AG09309 (cell line): ENCODE measurements around the gene ALKAL2.

ENCODE experiments used
- DNase-seq: peaks from one replicate; pipeline ENCODE4 v3.0.0-alpha.2; 2010; ENCODE audit warnings: low read depth
- H3K4me3 ChIP-seq: 2 replicates; pipeline ENCODE4 v1.5.1; 2011; ENCODE audit warnings: mild to moderate bottlenecking, low read depth, low read length, moderate library complexity; ENCODE audit not compliant: control insufficient read depth
- CTCF ChIP-seq: IDR thresholded peaks from 2 replicates; pipeline ENCODE4 v1.5.1; 2011; ENCODE audit warnings: mild to moderate bottlenecking, low read depth, low read length, inconsistent platforms; ENCODE audit not compliant: insufficient read depth, control insufficient read depth; ENCODE audit errors: missing control alignments

ALKAL2 gene

GRCh38 chr2:285531-285930 lies 2.4 kb downstream of the ALKAL2 start:
- no peak for TF ChIP-seq CTCF
- peak; percentile 54 for DNase-seq
- no peak overlapping the region for H3K4me3 ChIP-seq

- TF ChIP-seq CTCF: no peak
- no peak overlapping the region for H3K4me3 ChIP-seq
- DNase-seq: no peak
Observed at GRCh38 chr2:284896-285492, 2.9 kb downstream of the ALKAL2 start.

- no peak overlapping the region for H3K4me3 ChIP-seq
- DNase-seq: no peak
- TF ChIP-seq CTCF: no peak
Observed at GRCh38 chr2:283996-284794, 3.7 kb downstream of the ALKAL2 start.

GRCh38 chr2:282371-283263 lies 5.3 kb downstream of the ALKAL2 start:
- TF ChIP-seq CTCF: no peak
- H3K4me3 ChIP-seq: no peak overlapping the region
- no peak for DNase-seq

- TF ChIP-seq CTCF: no peak
- H3K4me3 ChIP-seq: no peak overlapping the region
- DNase-seq: no peak
Observed at GRCh38 chr2:281381-281780, 6.5 kb downstream of the ALKAL2 start.

GRCh38 chr2:280650-281110 lies 7.2 kb downstream of the ALKAL2 start:
- no peak overlapping the region for H3K4me3 ChIP-seq
- no peak for TF ChIP-seq CTCF
- DNase-seq: no peak
